Measurements from ENCODE around the gene MTMR12.
"Not testable (repeated sequence)": the region's sequence is repeated elsewhere in the genome, so short reads cannot be mapped to it uniquely, and the experiment has no call there.

Gene MTMR12

DNA sequence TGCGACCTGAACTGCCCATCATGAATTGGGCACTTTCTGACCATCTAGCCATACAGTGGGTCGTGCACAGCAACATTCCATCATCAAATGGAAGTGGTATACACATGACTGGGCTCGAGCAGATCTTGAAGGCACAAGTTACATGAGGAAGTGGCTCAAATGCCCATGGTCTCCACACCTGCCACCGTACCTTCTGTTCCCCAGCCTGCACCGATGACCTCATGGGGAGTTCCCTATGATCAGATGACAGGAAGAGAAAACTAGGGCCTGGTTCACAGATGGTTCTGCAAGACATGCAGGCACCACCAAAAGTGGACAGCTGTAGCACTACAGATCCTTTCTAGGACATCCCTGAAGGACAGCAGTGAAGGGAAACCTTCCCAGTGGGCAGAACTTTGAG lies 21.8 kb downstream of the MTMR12 start:
- H3K4me3 ChIP-seq (ENCODE audit: low read depth, low read length) = no peak overlapping the region
- DNase-seq (ENCODE audit: low read depth) = no peak
- no peak for TF ChIP-seq MYC (IDR thresholded peaks at IDR 0.05; ENCODE audit: low read depth, low read length)
- TF ChIP-seq, protein P1, sequence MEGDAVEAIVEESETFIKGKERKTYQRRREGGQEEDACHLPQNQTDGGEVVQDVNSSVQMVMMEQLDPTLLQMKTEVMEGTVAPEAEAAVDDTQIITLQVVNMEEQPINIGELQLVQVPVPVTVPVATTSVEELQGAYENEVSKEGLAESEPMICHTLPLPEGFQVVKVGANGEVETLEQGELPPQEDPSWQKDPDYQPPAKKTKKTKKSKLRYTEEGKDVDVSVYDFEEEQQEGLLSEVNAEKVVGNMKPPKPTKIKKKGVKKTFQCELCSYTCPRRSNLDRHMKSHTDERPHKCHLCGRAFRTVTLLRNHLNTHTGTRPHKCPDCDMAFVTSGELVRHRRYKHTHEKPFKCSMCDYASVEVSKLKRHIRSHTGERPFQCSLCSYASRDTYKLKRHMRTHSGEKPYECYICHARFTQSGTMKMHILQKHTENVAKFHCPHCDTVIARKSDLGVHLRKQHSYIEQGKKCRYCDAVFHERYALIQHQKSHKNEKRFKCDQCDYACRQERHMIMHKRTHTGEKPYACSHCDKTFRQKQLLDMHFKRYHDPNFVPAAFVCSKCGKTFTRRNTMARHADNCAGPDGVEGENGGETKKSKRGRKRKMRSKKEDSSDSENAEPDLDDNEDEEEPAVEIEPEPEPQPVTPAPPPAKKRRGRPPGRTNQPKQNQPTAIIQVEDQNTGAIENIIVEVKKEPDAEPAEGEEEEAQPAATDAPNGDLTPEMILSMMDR (IDR thresholded peaks at IDR 0.05; ENCODE audit: low read depth, low read length) = no peak
- no peak for TF ChIP-seq POLR2A (IDR thresholded peaks at IDR 0.05; ENCODE audit: extremely low read depth, insufficient read length)
- no peak for TF ChIP-seq MAX (IDR thresholded peaks at IDR 0.05; ENCODE audit: low read depth, low read length)

GRCh38 chr5:32290501-32290900 lies 22.2 kb downstream of the MTMR12 start:
- H3K4me3 ChIP-seq (ENCODE audit: low read depth, low read length); DNase-seq (ENCODE audit: low read depth): not testable (repeated sequence)

GRCh38 chr5:32289986-32290385 lies 22.8 kb downstream of the MTMR12 start:
- DNase-seq (ENCODE audit: low read depth); H3K4me3 ChIP-seq (ENCODE audit: low read depth, low read length): not testable (repeated sequence)

DNA sequence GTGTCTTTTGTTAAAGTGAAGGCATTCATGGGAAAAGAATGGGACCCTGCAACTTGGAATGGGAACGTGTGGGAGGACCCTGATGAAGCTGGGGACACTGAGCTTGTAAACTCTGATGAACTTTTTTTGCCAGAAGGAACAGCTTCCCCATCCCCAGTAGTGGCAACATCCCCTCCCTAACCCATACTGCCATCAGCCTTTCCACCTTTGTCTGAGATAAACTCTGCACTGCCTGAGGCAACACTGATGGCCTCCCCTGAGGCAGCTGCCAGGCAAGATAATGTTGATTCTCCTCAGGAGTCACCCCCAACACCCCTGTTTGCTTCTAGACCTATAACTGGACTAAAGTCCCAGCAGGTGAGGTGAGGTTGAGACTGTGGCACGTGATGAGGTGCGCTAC lies 24.6 kb downstream of the MTMR12 start:
- not testable (repeated sequence) for DNase-seq (ENCODE audit: low read depth); H3K4me3 ChIP-seq (ENCODE audit: low read depth, low read length)

- not testable (repeated sequence) for DNase-seq (ENCODE audit: low read depth); H3K4me3 ChIP-seq (ENCODE audit: low read depth, low read length)
Measured at GRCh38 chr5:32287525-32287924, 25.2 kb downstream of the MTMR12 start.

GRCh38 chr5:32285510-32286138 lies 27.1 kb downstream of the MTMR12 start:
- no peak for DNase-seq (ENCODE audit: low read depth)
- no peak overlapping the region for H3K4me3 ChIP-seq (ENCODE audit: low read depth, low read length)
- TF ChIP-seq MAX (IDR thresholded peaks at IDR 0.05; ENCODE audit: low read depth, low read length) = no peak
- no peak for TF ChIP-seq POLR2A (IDR thresholded peaks at IDR 0.05; ENCODE audit: extremely low read depth, insufficient read length)
- no peak for TF ChIP-seq MYC (IDR thresholded peaks at IDR 0.05; ENCODE audit: low read depth, low read length)

GRCh38 chr5:32283539-32284377 lies 29.0 kb downstream of the MTMR12 start:
- no peak for DNase-seq (ENCODE audit: low read depth)
- TF ChIP-seq MYC (IDR thresholded peaks at IDR 0.05; ENCODE audit: low read depth, low read length) = no peak
- TF ChIP-seq, protein P1 (IDR thresholded peaks at IDR 0.05; ENCODE audit: low read depth, low read length) = no peak
- no peak for TF ChIP-seq MAX (IDR thresholded peaks at IDR 0.05; ENCODE audit: low read depth, low read length)
- TF ChIP-seq POLR2A (IDR thresholded peaks at IDR 0.05; ENCODE audit: extremely low read depth, insufficient read length) = no peak
- H3K4me3 ChIP-seq (ENCODE audit: low read depth, low read length) = no peak overlapping the region

DNA sequence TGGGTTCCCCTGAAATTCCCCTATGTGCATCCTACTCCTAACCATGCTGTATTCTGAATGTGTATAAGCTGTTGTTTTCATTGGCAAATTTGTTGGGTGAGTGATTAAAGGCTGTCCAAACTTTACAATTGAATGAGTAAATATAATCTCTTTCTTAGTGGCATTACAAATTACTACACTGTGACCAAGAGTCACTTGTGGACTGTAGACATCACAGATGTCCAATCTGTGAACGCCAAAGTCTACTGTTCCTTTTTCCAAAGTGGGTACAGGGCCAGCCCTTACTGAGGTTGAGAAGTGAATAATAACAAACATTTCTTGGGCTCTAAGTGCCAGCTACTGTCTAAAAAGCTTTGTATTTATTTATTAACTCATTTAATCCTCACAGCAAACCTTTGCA lies 29.7 kb downstream of the MTMR12 start:
- H3K4me3 ChIP-seq (ENCODE audit: low read depth, low read length) = no peak overlapping the region
- no peak for DNase-seq (ENCODE audit: low read depth)
- TF ChIP-seq POLR2A (IDR thresholded peaks at IDR 0.05; ENCODE audit: extremely low read depth, insufficient read length) = no peak
- no peak for TF ChIP-seq MYC (IDR thresholded peaks at IDR 0.05; ENCODE audit: low read depth, low read length)
- TF ChIP-seq, protein P1 (IDR thresholded peaks at IDR 0.05; ENCODE audit: low read depth, low read length) = no peak
- no peak for TF ChIP-seq MAX (IDR thresholded peaks at IDR 0.05; ENCODE audit: low read depth, low read length)
